Fibroblast of lung (primary cell): Measurements from ENCODE around the gene C3orf33. TPM values are rescaled to one million over a fixed set of nuclear protein-coding genes. Genes with fewer than 3 reads are reported as not detected.

Experiments
- DNase-seq, 2 donors: peaks; one replicate each; pipeline versions ENCODE4 v3.0.0 to v3.0.0-alpha.2; 2010; ENCODE audit warnings: low read depth in 2 of 2
- H2AFZ ChIP-seq: 2 replicates; pipeline ENCODE4 v1.5.1; 2012; ENCODE audit warnings: low read length, control low read depth, inconsistent platforms
- H3K27ac ChIP-seq: 2 replicates; pipeline ENCODE4 v1.5.1; 2011; ENCODE audit warnings: low read length, control low read depth; ENCODE audit not compliant: insufficient read depth
- H3K27me3 ChIP-seq: 2 replicates; pipeline ENCODE4 v1.5.1; 2011; ENCODE audit warnings: mild to moderate bottlenecking, low read length; ENCODE audit not compliant: control insufficient read depth, insufficient read depth
- H3K36me3 ChIP-seq: 2 replicates; pipeline ENCODE4 v1.5.1; 2011; ENCODE audit warnings: low read length; ENCODE audit not compliant: control insufficient read depth, insufficient read depth
- H3K4me1 ChIP-seq: 2 replicates; pipeline ENCODE4 v1.5.1; 2011; ENCODE audit warnings: low read length; ENCODE audit not compliant: control insufficient read depth, insufficient read depth; ENCODE audit errors: extremely low read depth
- H3K4me2 ChIP-seq: 2 replicates; pipeline ENCODE4 v1.5.1; 2011; ENCODE audit warnings: low read length, control low read depth; ENCODE audit not compliant: insufficient read depth; ENCODE audit errors: extremely low read depth
- H3K4me3 ChIP-seq, 4 experiments: fragments of 200-600 bp in 1 of 4; sonication (generic) in 1 of 4; replicated peaks in 1 of 4; 2 replicates each; pipeline ENCODE4 v1.5.1; 2011 to 2016; ENCODE audit warnings: low read length in 4 of 4, low read depth in 3 of 4, mild to moderate bottlenecking in 3 of 4, control low read depth in 2 of 4, inconsistent platforms in 1 of 4, mixed read lengths in 1 of 4; ENCODE audit not compliant: insufficient read depth in 1 of 4; ENCODE audit errors: control extremely low read depth in 1 of 4
- H3K79me2 ChIP-seq: 2 replicates; pipeline ENCODE4 v1.5.1; 2012; ENCODE audit warnings: mild to moderate bottlenecking, low read length, inconsistent platforms; ENCODE audit not compliant: control insufficient read depth, insufficient read depth
- H3K9ac ChIP-seq: 2 replicates; pipeline ENCODE4 v1.5.1; 2011; ENCODE audit warnings: mild to moderate bottlenecking, low read length, control low read depth; ENCODE audit not compliant: insufficient read depth
- H3K9me3 ChIP-seq: 2 replicates; pipeline ENCODE4 v1.5.1; 2012; ENCODE audit warnings: low read depth, low read length; ENCODE audit not compliant: control insufficient read depth, insufficient read depth
- H4K20me1 ChIP-seq: 2 replicates; pipeline ENCODE4 v1.5.1; 2011; ENCODE audit warnings: low read length; ENCODE audit not compliant: control insufficient read depth, insufficient read depth; ENCODE audit errors: extremely low read depth
- CTCF ChIP-seq, 2 donors: IDR thresholded peaks in 1 of 2; conservative IDR thresholded peaks in 1 of 2; 1 replicate in 1 of 2; 2 replicates in 1 of 2; pipeline ENCODE4 v1.5.1; 2011 to 2012; ENCODE audit warnings: low read length in 2 of 2, control low read depth in 1 of 2, inconsistent platforms in 1 of 2, low read depth in 1 of 2, mild to moderate bottlenecking in 1 of 2
- EZH2 ChIP-seq: IDR thresholded peaks from 2 replicates; pipeline ENCODE4 v1.5.1; 2012; ENCODE audit warnings: low read length, control low read depth, mild to moderate bottlenecking; ENCODE audit errors: missing control alignments
- polyA plus RNA-seq, 2 donors: library from polyadenylated mRNA; depleted of rRNA in 1 of 2; stranded (reverse) in 1 of 2; unstranded in 1 of 2; fragments of >200 nt; gene quantifications; 2 replicates each; pipeline ENCODE4 v1.2.1, GENCODE V29; 2011 to 2012; ENCODE audit warnings: missing spikeins in 1 of 2
- total RNA-seq: library from RNA; depleted of rRNA; stranded (reverse); fragments of >200 nt; gene quantifications from 2 replicates; pipeline ENCODE4 v1.2.1, GENCODE V29; 2014

C3orf33 gene
- total and polyA plus RNA-seq, 2 donors (not counting 1 experiment from before 2014, with no cell fraction given) = 3.3 to 3.6 TPM

GRCh38 chr3:155730843-155731242 is 75.2 kb downstream of the C3orf33 start:
- no peaks in the 10 kb centered on the region for H3K79me2 ChIP-seq
- no peaks in the 10 kb centered on the region for H3K36me3 ChIP-seq
- H3K27me3 ChIP-seq = no peaks in the 10 kb centered on the region
- H3K4me1 ChIP-seq = no peaks in the 10 kb centered on the region
- TF ChIP-seq CTCF (conservative IDR thresholded peaks at IDR 0.05 in 1 of 2, IDR thresholded peaks at IDR 0.05 in 1 of 2; ENCODE audit: low read depth in 1 of 2, low read length in 2 of 2) = no peak
- TF ChIP-seq EZH2 = no peak
- no peak overlapping the region for H3K9ac ChIP-seq
- H2AFZ ChIP-seq = no peak overlapping the region
- DNase-seq = no peak
- H4K20me1 ChIP-seq = no peaks in the 10 kb centered on the region
- H3K27ac ChIP-seq = no peak overlapping the region
- no peak overlapping the region for H3K4me2 ChIP-seq
- H3K9me3 ChIP-seq = no peaks in the 10 kb centered on the region
- H3K4me3 ChIP-seq = no peak overlapping the region

- Histone ChIP-seq H2AFZ (no peak overlapping the region), H4K20me1 (no peaks in the 10 kb centered on the region), H3K4me1 (no peaks in the 10 kb centered on the region), H3K9me3 (no peaks in the 10 kb centered on the region), H3K27me3 (no peaks in the 10 kb centered on the region), H3K4me3 (no peak overlapping the region), H3K36me3 (no peaks in the 10 kb centered on the region), H3K4me2 (no peak overlapping the region), H3K27ac (no peak overlapping the region), H3K79me2 (no peaks in the 10 kb centered on the region), H3K9ac (no peak overlapping the region)
- TF ChIP-seq EZH2 = no peak
- TF ChIP-seq CTCF (conservative IDR thresholded peaks at IDR 0.05 in 1 of 2, IDR thresholded peaks at IDR 0.05 in 1 of 2; ENCODE audit: low read depth in 1 of 2, low read length in 2 of 2) = no peak
- no peak for DNase-seq
These were observed 78.2 kb downstream of the C3orf33 start for GRCh38 chr3:155727836-155728235.

GRCh38 chr3:155714295-155714718 is 91.8 kb downstream of the C3orf33 start:
- H3K36me3 ChIP-seq = no peaks in the 10 kb centered on the region
- no peak for DNase-seq
- H3K27ac ChIP-seq = no peak overlapping the region
- H3K4me2 ChIP-seq = no peak overlapping the region
- H3K27me3 ChIP-seq = no peaks in the 10 kb centered on the region
- H3K4me1 ChIP-seq = no peaks in the 10 kb centered on the region
- no peaks in the 10 kb centered on the region for H3K9me3 ChIP-seq
- TF ChIP-seq CTCF (conservative IDR thresholded peaks at IDR 0.05 in 1 of 2, IDR thresholded peaks at IDR 0.05 in 1 of 2; ENCODE audit: low read depth in 1 of 2, low read length in 2 of 2) = no peak
- no peak for TF ChIP-seq EZH2
- no peak overlapping the region for H3K4me3 ChIP-seq
- H4K20me1 ChIP-seq = no peaks in the 10 kb centered on the region
- no peak overlapping the region for H2AFZ ChIP-seq
- no peaks in the 10 kb centered on the region for H3K79me2 ChIP-seq
- H3K9ac ChIP-seq = no peak overlapping the region

Other genes with a start within 250 kb of the C3orf33 start
- gene PLCH1, start 61.2 kb downstream of the C3orf33 start, total RNA-seq = under 0.01 TPM in 2 replicates
- 0.03 and 0.05 TPM in 2 replicates for gene PLCH1, start 61.2 kb downstream of the C3orf33 start, polyA plus RNA-seq
- gene SLC33A1, start 48.1 kb upstream of the C3orf33 start, total RNA-seq = 21.5 and 28.2 TPM in 2 replicates
- gene SLC33A1, start 48.1 kb upstream of the C3orf33 start, polyA plus RNA-seq = 18.0 and 22.7 TPM in 2 replicates
- 20.5 and 20.6 TPM in 2 replicates for gene GMPS, start 64.4 kb upstream of the C3orf33 start, total RNA-seq
- gene GMPS, start 64.4 kb upstream of the C3orf33 start, polyA plus RNA-seq = 93.3 and 99.9 TPM in 2 replicates